IMR-90 (cell line): ENCODE results near the gene SLC41A1. TPM values are rescaled to one million over a fixed set of nuclear protein-coding genes. Genes with fewer than 3 reads are reported as not detected.
A peak's percentile ranks its signal among the peaks of the same experiment; 100 is the strongest.

ENCODE experiments used
- ATAC-seq: fragments of 200-7000 bp; cut with Tn5 transposase; 2 replicates; pipeline ENCODE4 v1.9.1; 2020; ENCODE audit warnings: low read depth, mild to moderate bottlenecking, moderate library complexity
- BruUV-seq: library from RNA; stranded (reverse); fragments of 400-500 nt; replicated peaks from 2 replicates; lab custom pipeline; 2021; lab: Mats Ljungman, UMichigan
- CTCF ChIA-PET: fragments of 300-600 bp; formaldehyde crosslinking; extraction: SDS; loops from one replicate; lab custom pipeline; 2021; ENCODE audit warnings: antibody characterized with exemption; lab: Yijun Ruan, JAX
- POLR2A ChIA-PET: fragments of 300-600 bp; sonication (Branson Sonifier 250); formaldehyde crosslinking; loops from one replicate; lab custom pipeline; 2022; ENCODE audit warnings: antibody characterized with exemption; ENCODE audit not compliant: unreplicated experiment; lab: Charles Lee
- DNase-seq: peaks from one replicate; pipeline ENCODE4 v3.0.0; 2013
- H2AFZ ChIP-seq: replicated peaks from 2 replicates; pipeline ENCODE3; 2013; ENCODE audit warnings: low read length, mild to moderate bottlenecking; ENCODE audit not compliant: poor library complexity
- H2AK5ac ChIP-seq: 2 replicates; pipeline ENCODE4 v1.6.1; 2013; ENCODE audit warnings: low read depth, low read length, inconsistent platforms
- H2AK9ac ChIP-seq: replicated peaks from 2 replicates; pipeline ENCODE3; 2013; ENCODE audit warnings: mild to moderate bottlenecking, low read depth, low read length, moderate library complexity; ENCODE audit not compliant: poor library complexity
- H2BK120ac ChIP-seq: 2 replicates; pipeline ENCODE4 v1.6.1; 2013; ENCODE audit warnings: low read depth, low read length, inconsistent platforms
- H2BK15ac ChIP-seq: 3 replicates; pipeline ENCODE4 v1.6.1; 2013; ENCODE audit warnings: low read depth, low read length, inconsistent platforms
- H2BK20ac ChIP-seq: 2 replicates; pipeline ENCODE4 v1.6.1; 2013; ENCODE audit warnings: low read depth, mild to moderate bottlenecking, inconsistent platforms, low read length, moderate library complexity
- H2BK5ac ChIP-seq: 2 replicates; pipeline ENCODE4 v1.6.1; 2013; ENCODE audit warnings: mild to moderate bottlenecking, low read depth, low read length, inconsistent platforms; ENCODE audit not compliant: poor library complexity, severe bottlenecking
- H3K14ac ChIP-seq: replicated peaks from 2 replicates; pipeline ENCODE4 v1.6.1; 2013; ENCODE audit warnings: low read depth, low read length, inconsistent platforms
- H3K18ac ChIP-seq: 2 replicates; pipeline ENCODE4 v1.6.1; 2013; ENCODE audit warnings: low read depth, low read length, control low read depth
- H3K23ac ChIP-seq: 2 replicates; pipeline ENCODE4 v1.6.1; 2013; ENCODE audit warnings: low read depth, low read length, inconsistent platforms
- H3K27ac ChIP-seq: 2 replicates; pipeline ENCODE4 v1.5.1; 2013; ENCODE audit warnings: mild to moderate bottlenecking, control low read depth, low read length; ENCODE audit not compliant: insufficient read depth
- H3K27me3 ChIP-seq: 2 replicates; pipeline ENCODE4 v1.6.1; 2013; ENCODE audit warnings: low read length; ENCODE audit not compliant: control insufficient read depth, insufficient read depth
- H3K36me3 ChIP-seq: 2 replicates; pipeline ENCODE4 v1.6.1; 2013; ENCODE audit warnings: low read length, mixed read lengths; ENCODE audit not compliant: control insufficient read depth, insufficient read depth
- H3K4ac ChIP-seq: 2 replicates; pipeline ENCODE4 v1.6.1; 2013; ENCODE audit warnings: low read depth, low read length, inconsistent platforms
- H3K4me1 ChIP-seq: 2 replicates; pipeline ENCODE4 v1.6.1; 2013; ENCODE audit warnings: low read length, mixed read lengths; ENCODE audit not compliant: control insufficient read depth, insufficient read depth
- H3K4me2 ChIP-seq: 2 replicates; pipeline ENCODE4 v1.6.1; 2013; ENCODE audit warnings: low read depth, mild to moderate bottlenecking, control low read depth, low read length, moderate library complexity
- H3K4me3 ChIP-seq: 2 replicates; pipeline ENCODE4 v1.5.1; 2013; ENCODE audit warnings: low read depth, mild to moderate bottlenecking, control low read depth, low read length, moderate library complexity; ENCODE audit not compliant: insufficient read depth
- H3K56ac ChIP-seq: 2 replicates; pipeline ENCODE4 v1.6.1; 2013; ENCODE audit warnings: low read length, inconsistent platforms; ENCODE audit not compliant: insufficient read depth; ENCODE audit errors: extremely low read depth
- H3K79me1 ChIP-seq, 2 experiments: 2 replicates each; pipeline ENCODE4 v1.6.1; 2013; ENCODE audit warnings: low read length in 2 of 2, inconsistent platforms in 1 of 2, low read depth in 1 of 2
- H3K9ac ChIP-seq: 2 replicates; pipeline ENCODE4 v1.6.1; 2013; ENCODE audit warnings: low read depth, low read length, control low read depth
- H3K9me1 ChIP-seq: 2 replicates; pipeline ENCODE4 v1.6.1; 2013; ENCODE audit warnings: low read length, inconsistent platforms; ENCODE audit not compliant: insufficient read depth
- H3K9me3 ChIP-seq: 2 replicates; pipeline ENCODE4 v1.6.1; 2013; ENCODE audit warnings: low read length; ENCODE audit not compliant: control insufficient read depth, insufficient read depth
- H4K20me1 ChIP-seq: 2 replicates; pipeline ENCODE4 v1.6.1; 2013; ENCODE audit warnings: low read length, inconsistent platforms; ENCODE audit not compliant: insufficient read depth
- H4K5ac ChIP-seq: 2 replicates; pipeline ENCODE4 v1.6.1; 2013; ENCODE audit warnings: mild to moderate bottlenecking, low read depth, low read length, control low read depth
- H4K8ac ChIP-seq, 2 experiments: 2 replicates each; pipeline ENCODE4 v1.6.1; 2013; ENCODE audit warnings: low read depth in 2 of 2, low read length in 2 of 2, control low read depth in 1 of 2, inconsistent platforms in 1 of 2
- H4K91ac ChIP-seq: 2 replicates; pipeline ENCODE4 v1.6.1; 2013; ENCODE audit warnings: low read depth, low read length, inconsistent platforms; ENCODE audit not compliant: insufficient read depth
- CEBPB ChIP-seq: IDR thresholded peaks from 2 replicates; pipeline ENCODE4 v1.6.1; 2012; ENCODE audit warnings: low read depth, low read length, improper control_type of control experiment
- MXI1 ChIP-seq: IDR thresholded peaks from 2 replicates; pipeline ENCODE4 v1.6.1; 2012; ENCODE audit warnings: low read depth, mild to moderate bottlenecking, low read length, moderate library complexity, borderline replicate concordance
- RAD21 ChIP-seq: IDR thresholded peaks from 2 replicates; pipeline ENCODE4 v1.6.1; 2012; ENCODE audit warnings: low read length, improper control_type of control experiment
- WGBS, 2 experiments: methylation state at CpG; one replicate each; pipeline versions ENCODE4 v1.1.5 to v1.1.7; 2013; ENCODE audit warnings: missing lambda C conversion rate in 2 of 2; ENCODE audit not compliant: insufficient read length in 1 of 2; ENCODE audit errors: extremely low coverage in 2 of 2; 5-methylcytosine and 5-hydroxymethylcytosine counted together
- dilution Hi-C: fragments of 300-500 bp; cut with HindIII; formaldehyde crosslinking; loops from one replicate; pipeline ENCODE4 v1.14.3; 2018; ENCODE audit warnings: low sequenced_read_pairs; ENCODE audit not compliant: unreplicated experiment
- in situ Hi-C: fragments of 300-500 bp; cut with MboI; formaldehyde crosslinking; loops from 3 replicates; pipeline ENCODE4 v1.14.3; 2019; ENCODE audit warnings: low sequenced_read_pairs, inconsistent platforms, mixed read lengths
- intact Hi-C: fragments of 100-400 bp; cut with micrococcal nuclease; formaldehyde crosslinking; loops from 2 replicates; pipeline ENCODE4 v1.10.0; 2022
- polyA plus RNA-seq, 3 experiments: library from polyadenylated mRNA; depleted of rRNA; stranded (reverse); fragments of >200 nt; gene quantifications; 2 replicates each; pipeline ENCODE4 v1.2.3, GENCODE V29; 2012; ENCODE audit warnings: low replicate concordance in 1 of 3
- total RNA-seq: library from RNA; depleted of rRNA; stranded (reverse); fragments of >200 nt; gene quantifications from 2 replicates; pipeline ENCODE4 v1.2.3, GENCODE V29; 2012

The SLC41A1 gene
- total and polyA plus RNA-seq, 2 of the 4 experiments (the other 2 are of a cell fraction), result 6.3 to 26.3 TPM

DNA sequence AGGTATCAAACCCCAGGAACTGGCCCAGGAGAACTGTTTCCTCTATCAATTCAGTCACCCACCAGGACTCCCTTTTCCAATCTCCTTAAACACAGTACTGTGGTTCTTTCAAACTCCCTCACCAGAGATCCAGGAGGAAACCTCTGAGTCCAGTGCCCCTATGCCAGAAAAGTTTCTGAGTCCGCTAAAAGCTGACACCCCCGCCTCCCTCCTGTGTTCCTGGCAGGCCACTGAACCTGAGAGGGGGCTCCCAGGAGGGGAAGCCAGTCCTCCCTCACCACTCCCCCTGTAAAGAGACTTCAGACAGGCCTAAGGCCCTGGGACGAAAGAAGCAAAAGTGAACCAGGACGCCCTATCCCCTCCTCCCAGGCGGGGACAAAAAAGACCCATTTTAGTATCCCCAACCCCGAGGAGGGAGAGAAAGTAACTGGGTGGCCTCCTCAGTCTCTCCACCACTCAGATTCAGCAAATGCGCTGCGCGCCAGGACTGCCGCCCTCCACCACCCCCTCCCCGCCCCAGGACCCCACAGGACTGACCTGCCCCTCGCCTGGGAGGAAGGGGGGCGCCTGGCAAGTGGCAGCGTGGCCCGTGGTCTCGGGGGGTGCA is 624 bp downstream of the SLC41A1 start:
- DNase-seq (peak; percentile 13), ATAC-seq (peak; percentile 40)
- H2BK120ac ChIP-seq, result no peak overlapping the region
- peak overlapping the region; percentile 92 for H3K4me2 ChIP-seq
- intact Hi-C loops, result loop anchor here (2.0 to 5.0 kb wide), 3 partner anchors 64 to 94 kb away; no protein-coding TSS in a partner anchor
- H3K9me3 ChIP-seq, result no peaks in the 10 kb centered on the region
- peak overlapping the region; percentile 75 for H3K9ac ChIP-seq
- peak overlapping the region; percentile 66; the same call in 1 of the 2 replicates for H3K4ac ChIP-seq
- no peak overlapping the region; the same call in 1 of the 2 replicates for H3K18ac ChIP-seq
- no TSS peak for BruUV-seq
- peaks cover 19 to 43% of the 10 kb centered on the region in 2 experiments for H3K79me1 ChIP-seq
- no peaks in the 10 kb centered on the region for H4K20me1 ChIP-seq
- 0 out of 2 replicates have a peak overlapping the region, but pooled peaks have one; percentile 13 for H2AK5ac ChIP-seq
- dilution Hi-C loops, result no loop called here
- CTCF ChIA-PET, result interaction anchor here (1.4 kb wide), 1 partner anchor 13 kb away, joined by 6 read pairs; no protein-coding TSS in a partner anchor
- no peak overlapping the region for H4K5ac ChIP-seq
- in situ Hi-C loops, result no loop called here
- H2BK15ac ChIP-seq, result no peak overlapping the region
- peak overlapping the region; percentile 94 for H2AFZ ChIP-seq
- H3K36me3 ChIP-seq, result peaks cover 17% of the 10 kb centered on the region
- H2BK20ac ChIP-seq, result no peak overlapping the region
- peak overlapping the region; percentile 91 for H2AK9ac ChIP-seq
- peak overlapping the region; percentile 60 for H2BK5ac ChIP-seq
- peak overlapping the region; percentile 43; the same call in 1 of the 2 replicates for H3K14ac ChIP-seq
- peak overlapping the region in 1 of 2 experiments; percentile 35; a peak in 1 of 4 replicates for H4K8ac ChIP-seq
- POLR2A ChIA-PET, result interaction anchor here (0.6 to 0.7 kb wide), 2 partner anchors 20 to 82 kb away, joined by 3 read pairs; no protein-coding TSS in a partner anchor
- peak overlapping the region; percentile 19; the same call in 1 of the 2 replicates for H3K56ac ChIP-seq
- peak overlapping the region; percentile 63 for H3K4me3 ChIP-seq
- peak overlapping the region; percentile 89 for H3K23ac ChIP-seq
- H3K4me1 ChIP-seq, result peaks cover 6% of the 10 kb centered on the region; the same call in 1 of the 2 replicates
- peaks cover 12% of the 10 kb centered on the region; the same call in 1 of the 2 replicates for H3K9me1 ChIP-seq
- no peak for TF ChIP-seq RAD21
- TF ChIP-seq CEBPB, result no peak
- no peak for TF ChIP-seq MXI1
- no CpG with 5 or more reads among the region's 16 CpGs for WGBS, 2 experiments
- peak overlapping the region; percentile 57 for H3K27ac ChIP-seq
- H3K27me3 ChIP-seq, result no peaks in the 10 kb centered on the region
- no peak overlapping the region for H4K91ac ChIP-seq
